Measurements from ENCODE around the gene EFCAB14.
"Not testable (repeated sequence)": the region's sequence is repeated elsewhere in the genome, so short reads cannot be mapped to it uniquely, and the experiment has no call there.

The EFCAB14 gene

GRCh38 chr1:46653405-46653958 lies 65.4 kb downstream of the EFCAB14 start:
- ATAC-seq (peak; percentile 66), DNase-seq (no peak)

GRCh38 chr1:46652321-46653100 lies 66.4 kb downstream of the EFCAB14 start:
- DNase-seq (no peak), ATAC-seq (no peak)

- DNase-seq, ATAC-seq: not testable (repeated sequence)
These were observed 67.8 kb downstream of the EFCAB14 start for GRCh38 chr1:46651152-46651551.

- DNase-seq: no peak
- no peak for ATAC-seq
These were observed 68.4 kb downstream of the EFCAB14 start for GRCh38 chr1:46650491-46650890.

- DNase-seq: no peak
- no peak for ATAC-seq
These were observed 69.2 kb downstream of the EFCAB14 start for GRCh38 chr1:46649764-46650163.

GRCh38 chr1:46647611-46648010 lies 71.3 kb downstream of the EFCAB14 start:
- DNase-seq: no peak
- no peak for ATAC-seq

- DNase-seq (no peak), ATAC-seq (peak; percentile 43)
These were observed 72.1 kb downstream of the EFCAB14 start for GRCh38 chr1:46646844-46647243.

GRCh38 chr1:46646331-46646730 lies 72.6 kb downstream of the EFCAB14 start:
- DNase-seq (no peak), ATAC-seq (no peak)

- ATAC-seq (no peak), DNase-seq (no peak)
These were observed 73.1 kb downstream of the EFCAB14 start for GRCh38 chr1:46645815-46646214.

GRCh38 chr1:46643368-46643775 lies 75.5 kb downstream of the EFCAB14 start:
- ATAC-seq (no peak), DNase-seq (no peak)

- ATAC-seq (no peak), DNase-seq (no peak)
These were observed 76.7 kb downstream of the EFCAB14 start for GRCh38 chr1:46642115-46642680.

GRCh38 chr1:46639547-46639946 lies 79.4 kb downstream of the EFCAB14 start:
- no peak for DNase-seq
- no peak for ATAC-seq

- ATAC-seq (no peak), DNase-seq (no peak)
These were observed 80.0 kb downstream of the EFCAB14 start for GRCh38 chr1:46638921-46639320.

- DNase-seq (no peak), ATAC-seq (no peak)
These were observed 81.3 kb downstream of the EFCAB14 start for GRCh38 chr1:46637444-46638083.

GRCh38 chr1:46635205-46635604 lies 83.7 kb downstream of the EFCAB14 start:
- ATAC-seq (no peak), DNase-seq (no peak)

- ATAC-seq (no peak), DNase-seq (no peak)
These were observed 88.2 kb downstream of the EFCAB14 start for GRCh38 chr1:46630719-46631118.
